Liver (tissue), 9 donors: ENCODE data around the gene TMEM63A. TPM values are rescaled to one million over a fixed set of nuclear protein-coding genes. Genes with fewer than 3 reads are reported as not detected.
"Not testable (repeated sequence)": the region's sequence is repeated elsewhere in the genome, so short reads cannot be mapped to it uniquely, and the experiment has no call there.

ENCODE experiments used
- DNase-seq: peaks from one replicate; pipeline ENCODE4 v3.0.0-alpha.2; 2017; ENCODE audit warnings: low spot score
- H3K27ac ChIP-seq, 2 donors: one replicate each; pipeline ENCODE4 v1.7.0; 2013; ENCODE audit warnings: inconsistent platforms in 2 of 2, low read length in 2 of 2, control low read depth in 1 of 2, low read depth in 1 of 2, mild to moderate bottlenecking in 1 of 2
- H3K27me3 ChIP-seq, 4 donors: one replicate each; pipeline versions ENCODE4 v1.6.1 to v1.7.0; 2013; ENCODE audit warnings: low read length in 3 of 4, inconsistent platforms in 1 of 4, mild to moderate bottlenecking in 1 of 4, moderate library complexity in 1 of 4; ENCODE audit not compliant: control insufficient read depth in 4 of 4, insufficient read depth in 4 of 4
- H3K36me3 ChIP-seq, 4 donors: one replicate each; pipeline versions ENCODE4 v1.6.1 to v1.7.0; 2013; ENCODE audit warnings: low read length in 3 of 4, mild to moderate bottlenecking in 3 of 4, low read depth in 1 of 4, moderate library complexity in 1 of 4; ENCODE audit not compliant: control insufficient read depth in 4 of 4, insufficient read depth in 3 of 4
- H3K4me1 ChIP-seq, 4 donors: one replicate each; pipeline versions ENCODE4 v1.6.1 to v1.7.0; 2013; ENCODE audit warnings: low read length in 3 of 4, mild to moderate bottlenecking in 3 of 4, moderate library complexity in 1 of 4; ENCODE audit not compliant: control insufficient read depth in 4 of 4, insufficient read depth in 4 of 4
- H3K4me3 ChIP-seq, 3 donors: one replicate each; pipeline versions ENCODE4 v1.6.1 to v1.7.0; 2013; ENCODE audit warnings: low read length in 3 of 3, control low read depth in 1 of 3, low read depth in 1 of 3, mild to moderate bottlenecking in 1 of 3
- H3K9ac ChIP-seq, 2 donors: one replicate each; pipeline ENCODE4 v1.7.0; 2013; ENCODE audit warnings: low read length in 2 of 2, mild to moderate bottlenecking in 2 of 2, moderate library complexity in 2 of 2, control low read depth in 1 of 2, low read depth in 1 of 2
- H3K9me3 ChIP-seq, 4 donors: one replicate each; pipeline versions ENCODE4 v1.6.1 to v1.7.0; 2013; ENCODE audit warnings: low read length in 3 of 4; ENCODE audit not compliant: control insufficient read depth in 4 of 4
- FOXA1 ChIP-seq: IDR thresholded peaks from 2 replicates; pipeline ENCODE4 v1.6.1; 2016; ENCODE audit warnings: antibody characterized with exemption
- FOXA2 ChIP-seq: IDR thresholded peaks from 2 replicates; pipeline ENCODE4 v1.6.1; 2016; ENCODE audit warnings: antibody characterized with exemption
- GABPA ChIP-seq, 2 donors: IDR thresholded peaks in 1 of 2; conservative IDR thresholded peaks in 1 of 2; 2 replicates each; pipeline ENCODE4 v1.6.1; 2016; ENCODE audit warnings: antibody characterized with exemption in 2 of 2, mild to moderate bottlenecking in 1 of 2, moderate library complexity in 1 of 2
- HNF4A ChIP-seq, 2 donors: conservative IDR thresholded peaks; 2 replicates each; pipeline ENCODE4 v1.6.1; 2016; ENCODE audit warnings: antibody characterized with exemption in 2 of 2, mild to moderate bottlenecking in 2 of 2
- JUND ChIP-seq, 2 donors: IDR thresholded peaks; 2 replicates each; pipeline ENCODE4 v1.6.1; 2016; ENCODE audit warnings: antibody characterized with exemption in 2 of 2
- NR2F2 ChIP-seq: IDR thresholded peaks from 2 replicates; pipeline ENCODE4 v1.6.1; 2016; ENCODE audit warnings: antibody characterized with exemption
- RAD21 ChIP-seq, 2 donors: IDR thresholded peaks; 2 replicates each; pipeline ENCODE4 v1.6.1; 2016; ENCODE audit warnings: antibody characterized with exemption in 2 of 2, mild to moderate bottlenecking in 2 of 2
- REST ChIP-seq: IDR thresholded peaks from 2 replicates; pipeline ENCODE4 v1.6.1; 2016; ENCODE audit warnings: antibody characterized with exemption, mild to moderate bottlenecking
- RXRA ChIP-seq, 2 donors: IDR thresholded peaks; 2 replicates each; pipeline ENCODE4 v1.6.1; 2017 to 2018; ENCODE audit warnings: antibody characterized with exemption in 2 of 2, mild to moderate bottlenecking in 1 of 2
- SP1 ChIP-seq: IDR thresholded peaks from 2 replicates; pipeline ENCODE4 v1.6.1; 2018; ENCODE audit warnings: antibody characterized with exemption, mild to moderate bottlenecking
- TAF1 ChIP-seq: conservative IDR thresholded peaks from 2 replicates; pipeline ENCODE4 v1.6.1; 2016; ENCODE audit warnings: antibody characterized with exemption, mild to moderate bottlenecking
- WGBS: extraction: QIAGEN DNeasy Blood & Tissue Kit; methylation state at CpG from one replicate; pipeline ENCODE4 v1.1.7; 2013; 5-methylcytosine and 5-hydroxymethylcytosine counted together
- polyA plus RNA-seq, 2 donors: library from polyadenylated mRNA; stranded (reverse) in 1 of 2; unstranded in 1 of 2; fragments of 200-250 nt in 1 of 2; fragments of >200 nt in 1 of 2; fragmentation: Nextera tagmentation in 1 of 2; extraction: Ambion mirVana in 1 of 2; gene quantifications; one replicate each; pipeline versions ENCODE4 v1.2.1 to v1.2.3, GENCODE V29; 2013 to 2015
- total RNA-seq, 2 donors: library from RNA; depleted of rRNA; stranded (reverse); fragments of >200 nt; gene quantifications; one replicate each; pipeline ENCODE4 v1.2.3, GENCODE V29; 2014
- donor health status: healthy.
- donor health status: healthy.
- donor health status: healthy.
- donor health status: healthy.
- donor health status: healthy.

Gene TMEM63A
- total and polyA plus RNA-seq, 4 donors, result 9.6 to 54.0 (median 11.6) TPM

GRCh38 chr1:225929462-225929861, 47.3 kb upstream of the TMEM63A start:
- H3K36me3 ChIP-seq, H3K4me3 ChIP-seq, DNase-seq, H3K27ac ChIP-seq, H3K9me3 ChIP-seq, H3K4me1 ChIP-seq, H3K9ac ChIP-seq, H3K27me3 ChIP-seq: not testable (repeated sequence)
- 93% methylated on average over 3 of the region's 3 CpGs for WGBS

GRCh38 chr1:225928186-225929175, 46.3 kb upstream of the TMEM63A start:
- H3K27me3 ChIP-seq, result no peaks in the 10 kb centered on the region
- TF ChIP-seq GABPA (IDR thresholded peaks at IDR 0.05 in 1 of 2, conservative IDR thresholded peaks at IDR 0.05 in 1 of 2), result no peak
- TF ChIP-seq FOXA2, result no peak
- peak; percentile 74 for TF ChIP-seq NR2F2
- peak; percentile 16 for TF ChIP-seq SP1
- peak in 1 of 2 donors; percentile 28 for TF ChIP-seq RXRA (IDR thresholded peaks at IDR 0.05)
- TF ChIP-seq HNF4A (conservative IDR thresholded peaks at IDR 0.05), result no peak
- H3K4me1 ChIP-seq, result peaks cover 0 to 5% (median 2%) of the 10 kb centered on the region in 4 donors
- no peak overlapping the region for H3K4me3 ChIP-seq
- DNase-seq, result peak; percentile 66
- no peaks in the 10 kb centered on the region for H3K36me3 ChIP-seq
- H3K9ac ChIP-seq, result no peak overlapping the region
- H3K9me3 ChIP-seq, result no peaks in the 10 kb centered on the region
- 84% methylated on average over 14 of the region's 14 CpGs for WGBS
- H3K27ac ChIP-seq, result no peak overlapping the region

GRCh38 chr1:225926551-225927113, 44.5 kb upstream of the TMEM63A start:
- no peaks in the 10 kb centered on the region for H3K9me3 ChIP-seq
- no peaks in the 10 kb centered on the region for H3K27me3 ChIP-seq
- TF ChIP-seq FOXA2 (no peak), RAD21 (IDR thresholded peaks at IDR 0.05) (no peak), RXRA (IDR thresholded peaks at IDR 0.05) (no peak), TAF1 (no peak), REST (no peak), NR2F2 (no peak), GABPA (IDR thresholded peaks at IDR 0.05 in 1 of 2, conservative IDR thresholded peaks at IDR 0.05 in 1 of 2) (no peak), JUND (IDR thresholded peaks at IDR 0.05) (no peak), FOXA1 (no peak)
- DNase-seq, result no peak
- no peak overlapping the region for H3K27ac ChIP-seq
- H3K4me1 ChIP-seq, result peaks cover 2 to 13% (median 6%) of the 10 kb centered on the region in 4 donors
- H3K9ac ChIP-seq, result no peak overlapping the region
- no peak overlapping the region for H3K4me3 ChIP-seq
- 95% methylated on average over 3 of the region's 3 CpGs for WGBS
- H3K36me3 ChIP-seq, result peaks cover 0 to 7% (median 2%) of the 10 kb centered on the region in 4 donors
